WERI-Rb-1 (cell line): ENCODE results near the gene ARHGEF4.

ENCODE experiments used
- DNase-seq: peaks from one replicate; pipeline ENCODE4 v3.0.0-alpha.2; 2020
- H3K27ac ChIP-seq: fragments of 250-450 bp; sonication (Bioruptor Pico); 2 replicates; pipeline ENCODE4 v1.5.1; 2020; ENCODE audit warnings: mild to moderate bottlenecking, moderate library complexity
- H3K27me3 ChIP-seq: fragments of 250-450 bp; sonication (Bioruptor Pico); 2 replicates; pipeline ENCODE4 v1.5.1; 2021; ENCODE audit warnings: mild to moderate bottlenecking, low read depth, moderate library complexity; ENCODE audit not compliant: insufficient read depth, severe bottlenecking
- H3K36me3 ChIP-seq: fragments of 250-450 bp; sonication (Bioruptor Pico); 2 replicates; pipeline ENCODE4 v1.5.1; 2020; ENCODE audit warnings: mild to moderate bottlenecking, moderate library complexity
- H3K4me3 ChIP-seq: 2 replicates; pipeline ENCODE4 v1.5.1; 2011; ENCODE audit warnings: low read depth, mild to moderate bottlenecking, control low read depth, low read length
- H3K9me3 ChIP-seq: fragments of 250-450 bp; sonication (Bioruptor Pico); 2 replicates; pipeline ENCODE4 v1.5.1; 2021; ENCODE audit warnings: mild to moderate bottlenecking, moderate library complexity; ENCODE audit not compliant: severe bottlenecking
- TF ChIP-seq, protein P1 (sequence below): IDR thresholded peaks from 2 replicates; pipeline ENCODE4 v1.5.1; 2011; ENCODE audit warnings: low read depth, mild to moderate bottlenecking, control low read depth, inconsistent platforms, low read length

ARHGEF4 gene

GRCh38 chr2:130832296-130832940 is 4.3 kb upstream of the ARHGEF4 start:
- H3K36me3 ChIP-seq, result no peaks in the 10 kb centered on the region
- TF ChIP-seq, protein P1, sequence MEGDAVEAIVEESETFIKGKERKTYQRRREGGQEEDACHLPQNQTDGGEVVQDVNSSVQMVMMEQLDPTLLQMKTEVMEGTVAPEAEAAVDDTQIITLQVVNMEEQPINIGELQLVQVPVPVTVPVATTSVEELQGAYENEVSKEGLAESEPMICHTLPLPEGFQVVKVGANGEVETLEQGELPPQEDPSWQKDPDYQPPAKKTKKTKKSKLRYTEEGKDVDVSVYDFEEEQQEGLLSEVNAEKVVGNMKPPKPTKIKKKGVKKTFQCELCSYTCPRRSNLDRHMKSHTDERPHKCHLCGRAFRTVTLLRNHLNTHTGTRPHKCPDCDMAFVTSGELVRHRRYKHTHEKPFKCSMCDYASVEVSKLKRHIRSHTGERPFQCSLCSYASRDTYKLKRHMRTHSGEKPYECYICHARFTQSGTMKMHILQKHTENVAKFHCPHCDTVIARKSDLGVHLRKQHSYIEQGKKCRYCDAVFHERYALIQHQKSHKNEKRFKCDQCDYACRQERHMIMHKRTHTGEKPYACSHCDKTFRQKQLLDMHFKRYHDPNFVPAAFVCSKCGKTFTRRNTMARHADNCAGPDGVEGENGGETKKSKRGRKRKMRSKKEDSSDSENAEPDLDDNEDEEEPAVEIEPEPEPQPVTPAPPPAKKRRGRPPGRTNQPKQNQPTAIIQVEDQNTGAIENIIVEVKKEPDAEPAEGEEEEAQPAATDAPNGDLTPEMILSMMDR, result no peak
- no peaks in the 10 kb centered on the region for H3K27me3 ChIP-seq
- no peak for DNase-seq
- no peak overlapping the region for H3K27ac ChIP-seq
- H3K9me3 ChIP-seq, result no peaks in the 10 kb centered on the region
- no peak overlapping the region for H3K4me3 ChIP-seq

DNA sequence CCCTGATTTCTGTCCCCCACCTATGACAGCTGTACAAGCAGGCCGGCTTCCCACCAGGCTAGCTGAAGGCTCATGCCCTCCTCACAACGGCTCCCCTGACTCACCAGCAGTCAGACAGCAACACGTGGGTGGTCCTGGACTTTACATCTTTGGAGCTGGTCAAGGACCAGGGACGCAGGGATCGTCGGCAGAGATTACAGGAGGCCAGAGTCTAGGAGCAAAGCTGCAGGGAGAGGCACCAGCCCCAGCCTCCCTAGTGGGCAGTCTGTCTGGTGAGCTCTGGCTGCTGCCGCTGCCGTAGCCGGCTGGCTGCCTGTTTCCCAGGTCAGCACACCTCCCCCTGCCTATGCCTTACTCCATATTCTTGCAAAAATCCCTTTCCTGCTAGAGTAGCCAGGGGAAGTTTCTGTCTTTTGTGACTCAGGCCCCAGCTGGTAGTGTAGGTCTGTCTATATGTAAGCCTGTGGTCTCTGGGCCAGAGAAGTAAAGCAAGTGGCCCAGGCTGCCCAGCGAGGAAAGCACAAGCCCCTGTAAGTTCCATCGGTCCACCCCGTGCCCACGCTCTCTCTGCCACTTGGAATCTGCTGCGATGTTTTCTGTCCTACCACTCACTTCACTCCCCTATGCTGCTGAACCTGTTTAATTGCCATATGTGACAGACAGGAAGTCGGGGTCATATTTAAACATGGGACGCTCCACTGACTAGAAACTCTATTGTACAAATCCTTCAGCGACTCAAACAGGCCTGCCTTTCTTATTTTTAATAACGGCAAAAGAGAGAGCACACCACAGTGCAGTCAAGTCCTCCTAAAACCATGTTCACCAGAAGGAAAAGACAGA is 2.4 kb upstream of the ARHGEF4 start:
- DNase-seq, result peak; percentile 56
- Histone ChIP-seq H3K27ac (peak overlapping the region; percentile 92), H3K36me3 (no peaks in the 10 kb centered on the region), H3K4me3 (peak overlapping the region; percentile 28), H3K27me3 (no peaks in the 10 kb centered on the region), H3K9me3 (no peaks in the 10 kb centered on the region)
- TF ChIP-seq, protein P1, result no peak

- peak; percentile 86 for DNase-seq
- Histone ChIP-seq H3K36me3 (no peaks in the 10 kb centered on the region), H3K4me3 (peak overlapping the region; percentile 28), H3K27me3 (no peaks in the 10 kb centered on the region), H3K9me3 (no peaks in the 10 kb centered on the region), H3K27ac (peak overlapping the region; percentile 92)
- TF ChIP-seq, protein P1, result no peak
Observed at GRCh38 chr2:130834931-130835765, 1.6 kb upstream of the ARHGEF4 start.

- DNase-seq, result no peak
Observed at GRCh38 chr2:130835766-130836015, 1.0 kb upstream of the ARHGEF4 start.

DNA sequence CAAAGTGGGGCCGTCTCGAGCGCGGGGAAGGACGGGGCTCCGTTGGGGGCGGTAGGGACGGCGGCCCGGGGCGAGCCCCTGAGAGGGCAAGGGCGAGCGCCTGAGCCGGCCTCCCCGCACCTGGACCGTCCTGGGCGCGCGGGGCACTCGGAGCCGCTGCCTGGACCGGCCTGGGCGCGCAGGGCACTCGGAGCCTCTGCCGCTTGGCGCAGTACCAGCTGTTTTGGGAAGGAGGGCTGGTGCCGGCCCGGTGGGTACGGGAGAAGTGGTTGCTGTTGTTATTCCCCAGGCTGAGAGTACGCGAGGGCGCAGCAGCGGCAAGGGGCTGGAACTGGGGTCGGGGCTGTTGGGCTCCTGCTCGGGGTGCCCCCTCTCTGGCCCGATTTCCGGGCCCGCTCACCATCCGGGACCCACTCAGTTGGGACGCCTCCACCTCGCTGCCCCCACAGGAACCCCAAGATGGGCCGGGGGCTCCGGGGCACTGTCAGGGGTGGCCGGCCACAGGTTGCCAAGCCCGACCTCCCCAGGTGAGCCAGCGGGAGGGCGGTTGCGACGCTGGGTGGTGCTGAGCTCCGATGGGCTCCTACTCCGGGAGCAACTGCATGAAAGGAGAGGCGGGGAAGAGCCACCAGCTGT is 579 bp downstream of the ARHGEF4 start:
- H3K4me3 ChIP-seq, result no peak overlapping the region
- no peaks in the 10 kb centered on the region for H3K27me3 ChIP-seq
- TF ChIP-seq, protein P1, result no peak
- no peak overlapping the region for H3K27ac ChIP-seq
- no peaks in the 10 kb centered on the region for H3K9me3 ChIP-seq
- DNase-seq, result no peak
- no peaks in the 10 kb centered on the region for H3K36me3 ChIP-seq

More at GRCh38 chr2:130835766-130836015, 1.0 kb upstream of the ARHGEF4 start:
- Histone ChIP-seq H3K9me3 (no peaks in the 10 kb centered on the region), H3K27me3 (no peaks in the 10 kb centered on the region), H3K36me3 (no peaks in the 10 kb centered on the region), H3K27ac (peak overlapping the region; percentile 92), H3K4me3 (no peak overlapping the region)
- TF ChIP-seq, protein P1, result no peak
